HepG2 (cell line): Measurements from ENCODE around the gene CYP17A1. TPM values are rescaled to one million over a fixed set of nuclear protein-coding genes. Genes with fewer than 3 reads are reported as not detected.

ENCODE experiments used
- BRF2 ChIP-seq: sonication (generic); formaldehyde crosslinking; IDR thresholded peaks from 2 replicates; pipeline ENCODE4 v1.8.1; 2022; ENCODE audit warnings: mild to moderate bottlenecking, missing genetic modification reagents
- CSRNP2 ChIP-seq: sonication (generic); formaldehyde crosslinking; conservative IDR thresholded peaks from 2 replicates; pipeline ENCODE4 v1.8.0; 2022; ENCODE audit warnings: low read depth, missing genetic modification reagents
- FOXM1 ChIP-seq: sonication (generic); formaldehyde crosslinking; IDR thresholded peaks from 2 replicates; pipeline ENCODE4 v1.5.0; 2020; ENCODE audit warnings: missing genetic modification reagents
- GZF1 ChIP-seq: sonication (generic); formaldehyde crosslinking; IDR thresholded peaks from 2 replicates; pipeline ENCODE4 v1.5.1; 2020; ENCODE audit warnings: mild to moderate bottlenecking, missing genetic modification reagents
- HDAC2 ChIP-seq: sonication (generic); formaldehyde crosslinking; IDR thresholded peaks from 2 replicates; pipeline ENCODE4 v1.4.0; 2020; ENCODE audit warnings: missing genetic modification reagents
- HNRNPH1 ChIP-seq: fragments of 200-400 bp; formaldehyde crosslinking; optimal IDR thresholded peaks from 2 replicates; pipeline ENCODE3; 2017; ENCODE audit warnings: mild to moderate bottlenecking, low read depth, low read length
- NCOA2 ChIP-seq: sonication (generic); formaldehyde crosslinking; IDR thresholded peaks from 2 replicates; pipeline ENCODE4 v1.8.0; 2022; ENCODE audit warnings: inconsistent platforms
- NFKB2 ChIP-seq: sonication (generic); formaldehyde crosslinking; IDR thresholded peaks from 2 replicates; pipeline ENCODE4 v1.4.0; 2020; ENCODE audit warnings: missing genetic modification reagents, borderline replicate concordance
- NR2C2 ChIP-seq: sonication (generic); formaldehyde crosslinking; IDR thresholded peaks from 2 replicates; pipeline ENCODE4 v1.4.0; 2020; ENCODE audit warnings: missing genetic modification reagents, mild to moderate bottlenecking, moderate library complexity, borderline replicate concordance
- RFX3 ChIP-seq: IDR thresholded peaks from 2 replicates; pipeline ENCODE4 v1.6.1; 2016; ENCODE audit warnings: missing biosample characterization, missing genetic modification reagents
- SCMH1 ChIP-seq: sonication (generic); formaldehyde crosslinking; IDR thresholded peaks from 2 replicates; pipeline ENCODE4 v1.9.0; 2021; ENCODE audit warnings: missing genetic modification reagents, mild to moderate bottlenecking, borderline replicate concordance
- STAT5B ChIP-seq: sonication (generic); formaldehyde crosslinking; IDR thresholded peaks from 2 replicates; pipeline ENCODE4 v1.4.0; 2020; ENCODE audit warnings: missing genetic modification reagents
- YEATS2 ChIP-seq: sonication (generic); formaldehyde crosslinking; IDR thresholded peaks from 2 replicates; pipeline ENCODE4 v1.4.0; 2020; ENCODE audit warnings: missing genetic modification reagents, borderline replicate concordance
- ZNF276 ChIP-seq: sonication (generic); formaldehyde crosslinking; IDR thresholded peaks from 2 replicates; pipeline ENCODE4 v1.4.0; 2020; ENCODE audit warnings: mild to moderate bottlenecking, low read depth, missing genetic modification reagents
- ZNF329 ChIP-seq: sonication (generic); formaldehyde crosslinking; IDR thresholded peaks from 2 replicates; pipeline ENCODE4 v1.9.0; 2021; ENCODE audit warnings: low read depth, mild to moderate bottlenecking, missing genetic modification reagents
- ZNF572 ChIP-seq: sonication (generic); formaldehyde crosslinking; IDR thresholded peaks from 2 replicates; pipeline ENCODE4 v1.5.1; 2020; ENCODE audit warnings: mild to moderate bottlenecking, missing genetic modification reagents
- ZNF737 ChIP-seq: sonication (generic); formaldehyde crosslinking; IDR thresholded peaks from 2 replicates; pipeline ENCODE4 v1.5.0; 2020; ENCODE audit warnings: missing genetic modification reagents, mild to moderate bottlenecking, borderline replicate concordance
- ZNF841 ChIP-seq: sonication (generic); formaldehyde crosslinking; IDR thresholded peaks from 2 replicates; pipeline ENCODE4 v1.8.1; 2023; ENCODE audit warnings: missing genetic modification reagents, borderline replicate concordance
- polyA plus RNA-seq, 8 experiments: library from polyadenylated mRNA; depleted of rRNA in 3 of 8; stranded (reverse) in 7 of 8; unstranded in 1 of 8; fragments of >200 nt; fragmentation: Illumina TruSeq in 4 of 8; extraction: Trizol in 4 of 8; gene quantifications; 2 replicates each; pipeline versions ENCODE4 v1.2.1 to v1.2.3, GENCODE V29; 2011 to 2016; ENCODE audit warnings: low read depth in 4 of 8, missing spikeins in 1 of 8, mixed read lengths in 1 of 8; ENCODE audit not compliant: insufficient read depth in 1 of 8
- total RNA-seq, 5 experiments: library from RNA; depleted of rRNA; stranded (reverse); fragments of >200 nt; fragmentation: Illumina TruSeq; extraction: Trizol; gene quantifications; 2 replicates each; pipeline ENCODE4 v1.2.3, GENCODE V29; 2016; ENCODE audit warnings: low read depth in 1 of 5
- TF ChIP-seq, protein P1 (sequence below): sonication (generic); formaldehyde crosslinking; IDR thresholded peaks from 2 replicates; pipeline ENCODE4 v1.5.0; 2020; ENCODE audit warnings: missing genetic modification reagents
- TF ChIP-seq, protein P2 (sequence below): sonication (generic); formaldehyde crosslinking; IDR thresholded peaks from 2 replicates; pipeline ENCODE4 v1.8.1; 2022; ENCODE audit warnings: low read depth, mild to moderate bottlenecking, missing genetic modification reagents

The CYP17A1 gene
- total and polyA plus RNA-seq, 2 of the 13 experiments (the other 11 are each of a cell fraction or from before 2014, with no cell fraction given): 0.13 to 1.1 TPM

GRCh38 chr10:102850025-102850518 lies 12.9 kb upstream of the CYP17A1 start (continued):
- TF ChIP-seq CSRNP2 (CRISPR knock-in tag): no peak
- TF ChIP-seq STAT5B (CRISPR knock-in tag): no peak
- TF ChIP-seq ZNF841: no peak
- TF ChIP-seq ZNF737 (CRISPR knock-in tag): no peak; the same call in 1 of the 2 replicates
- TF ChIP-seq ZNF329 (CRISPR knock-in tag): no peak
- no peak for TF ChIP-seq HNRNPH1
- TF ChIP-seq, protein P1, sequence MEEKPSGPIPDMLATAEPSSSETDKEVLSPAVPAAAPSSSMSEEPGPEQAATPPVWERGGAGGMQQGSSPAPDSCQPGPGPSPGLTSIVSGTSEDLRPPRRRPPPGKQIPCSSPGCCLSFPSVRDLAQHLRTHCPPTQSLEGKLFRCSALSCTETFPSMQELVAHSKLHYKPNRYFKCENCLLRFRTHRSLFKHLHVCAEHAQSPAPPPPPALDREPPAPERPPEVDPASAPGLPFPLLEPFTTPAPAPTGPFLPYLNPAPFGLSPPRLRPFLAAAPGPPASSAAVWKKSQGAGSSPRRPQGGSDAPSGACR (CRISPR knock-in tag): peak; percentile 93
- peak; percentile 88 for TF ChIP-seq NR2C2 (CRISPR knock-in tag)
- no peak for TF ChIP-seq ZNF572 (CRISPR knock-in tag)
- peak; percentile 81 for TF ChIP-seq NCOA2 (CRISPR knock-in tag)
- no peak for TF ChIP-seq ZNF276 (CRISPR knock-in tag)
- TF ChIP-seq GZF1 (CRISPR knock-in tag): no peak
- peak; percentile 57; the same call in 1 of the 2 replicates for TF ChIP-seq RFX3
- TF ChIP-seq FOXM1: no peak
- TF ChIP-seq YEATS2 (CRISPR knock-in tag): peak; percentile 51; the same call in 1 of the 2 replicates
- TF ChIP-seq BRF2: no peak; the same call in 1 of the 2 replicates
- TF ChIP-seq HDAC2 (CRISPR knock-in tag): peak; percentile 87
- no peak for TF ChIP-seq SCMH1 (CRISPR knock-in tag)
- TF ChIP-seq NFKB2 (CRISPR knock-in tag): no peak
- TF ChIP-seq, protein P2, sequence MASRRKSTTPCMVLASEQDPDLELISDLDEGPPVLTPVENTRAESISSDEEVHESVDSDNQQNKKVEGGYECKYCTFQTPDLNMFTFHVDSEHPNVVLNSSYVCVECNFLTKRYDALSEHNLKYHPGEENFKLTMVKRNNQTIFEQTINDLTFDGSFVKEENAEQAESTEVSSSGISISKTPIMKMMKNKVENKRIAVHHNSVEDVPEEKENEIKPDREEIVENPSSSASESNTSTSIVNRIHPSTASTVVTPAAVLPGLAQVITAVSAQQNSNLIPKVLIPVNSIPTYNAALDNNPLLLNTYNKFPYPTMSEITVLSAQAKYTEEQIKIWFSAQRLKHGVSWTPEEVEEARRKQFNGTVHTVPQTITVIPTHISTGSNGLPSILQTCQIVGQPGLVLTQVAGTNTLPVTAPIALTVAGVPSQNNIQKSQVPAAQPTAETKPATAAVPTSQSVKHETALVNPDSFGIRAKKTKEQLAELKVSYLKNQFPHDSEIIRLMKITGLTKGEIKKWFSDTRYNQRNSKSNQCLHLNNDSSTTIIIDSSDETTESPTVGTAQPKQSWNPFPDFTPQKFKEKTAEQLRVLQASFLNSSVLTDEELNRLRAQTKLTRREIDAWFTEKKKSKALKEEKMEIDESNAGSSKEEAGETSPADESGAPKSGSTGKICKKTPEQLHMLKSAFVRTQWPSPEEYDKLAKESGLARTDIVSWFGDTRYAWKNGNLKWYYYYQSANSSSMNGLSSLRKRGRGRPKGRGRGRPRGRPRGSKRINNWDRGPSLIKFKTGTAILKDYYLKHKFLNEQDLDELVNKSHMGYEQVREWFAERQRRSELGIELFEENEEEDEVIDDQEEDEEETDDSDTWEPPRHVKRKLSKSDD (CRISPR knock-in tag): peak; percentile 57; the same call in 1 of the 2 replicates
